HG03103 (cell line): ENCODE data around the gene CES5A.
"Not testable (repeated sequence)": the region's sequence is repeated elsewhere in the genome, so short reads cannot be mapped to it uniquely, and the experiment has no call there.

Source experiments
- ATAC-seq: cut with Tn5 transposase; IDR thresholded peaks from one replicate; pipeline ENCODE4 v1.9.1; 2021; ENCODE audit warnings: low read depth; ENCODE audit not compliant: unreplicated experiment

CES5A gene

DNA sequence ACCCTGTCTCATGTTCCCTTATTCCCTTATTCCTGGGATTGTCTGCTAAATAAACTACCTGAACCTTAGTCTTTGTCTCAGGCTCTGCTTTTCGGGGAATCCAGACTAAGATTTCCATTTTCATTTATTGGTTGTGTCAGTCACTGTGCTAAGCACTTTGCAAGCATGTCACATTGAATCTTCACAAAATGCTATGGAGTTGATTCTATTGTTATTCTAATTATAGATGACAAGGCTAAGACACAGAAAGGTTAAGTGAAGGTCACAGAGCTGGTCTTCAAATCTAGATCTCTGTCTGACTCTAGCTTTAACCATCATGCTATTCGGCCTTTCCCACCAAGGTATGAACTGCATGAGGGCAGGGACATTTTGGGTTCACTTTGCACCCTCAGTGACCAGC is 13.4 kb upstream of the CES5A start:
- ATAC-seq = no peak

DNA sequence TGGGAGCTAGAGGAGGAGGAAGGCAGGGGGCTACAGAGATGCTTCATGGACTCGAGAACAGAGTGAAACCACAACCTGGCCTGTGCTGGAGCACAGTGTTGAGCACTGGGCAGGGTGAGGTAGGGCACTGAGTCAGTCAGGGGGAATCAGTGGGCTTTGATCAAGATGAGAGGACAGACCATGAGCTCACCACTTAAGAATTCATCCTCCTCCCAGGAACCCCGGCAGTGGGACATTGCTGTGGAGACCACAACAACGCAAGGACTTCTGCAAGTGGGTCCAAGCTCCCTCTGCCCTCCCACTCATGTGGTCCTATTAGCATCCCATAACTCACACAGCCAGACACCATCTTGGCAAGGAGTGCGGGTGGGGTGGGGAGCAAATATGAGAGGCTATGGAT is 1.7 kb upstream of the CES5A start:
- no peak for ATAC-seq

DNA sequence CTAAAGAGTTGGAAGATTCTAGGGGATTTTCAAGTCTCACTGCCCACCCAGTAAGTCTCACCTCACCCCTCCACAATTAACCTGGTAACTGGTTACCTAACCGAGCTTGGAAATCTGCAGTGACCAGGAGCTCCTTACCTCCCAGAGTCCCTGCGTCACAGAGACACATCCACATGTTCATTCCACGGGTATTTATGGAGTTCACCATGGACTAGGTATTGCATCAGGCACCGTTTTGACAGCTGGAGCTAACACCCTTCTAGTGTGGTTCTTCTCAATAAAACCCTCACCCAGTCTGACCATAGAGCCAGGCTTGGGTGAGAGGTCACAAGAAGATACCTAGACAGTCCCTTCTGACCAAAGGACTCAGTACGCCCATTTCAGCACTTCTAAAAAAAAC is 2.1 kb downstream of the CES5A start:
- no peak for ATAC-seq

DNA sequence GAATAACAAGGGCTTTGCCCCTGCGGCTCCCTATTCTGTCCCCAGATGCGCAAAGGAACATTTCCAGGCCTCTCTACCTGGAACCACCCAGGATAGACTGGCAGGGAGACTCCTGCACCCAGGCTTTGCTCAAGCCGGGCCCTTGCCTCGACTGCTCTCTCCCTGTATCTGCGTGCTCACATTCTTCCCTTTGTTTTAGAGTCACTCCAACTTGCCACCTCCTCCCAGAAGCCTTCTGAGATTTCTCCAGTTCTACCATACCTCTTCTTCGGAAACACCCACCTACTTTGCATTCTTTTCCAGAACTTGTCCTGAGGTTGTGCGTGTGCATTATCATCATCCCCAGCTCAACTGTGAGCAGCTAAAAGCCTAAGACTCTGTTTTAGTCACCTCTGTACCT is 3.0 kb downstream of the CES5A start:
- ATAC-seq = no peak

DNA sequence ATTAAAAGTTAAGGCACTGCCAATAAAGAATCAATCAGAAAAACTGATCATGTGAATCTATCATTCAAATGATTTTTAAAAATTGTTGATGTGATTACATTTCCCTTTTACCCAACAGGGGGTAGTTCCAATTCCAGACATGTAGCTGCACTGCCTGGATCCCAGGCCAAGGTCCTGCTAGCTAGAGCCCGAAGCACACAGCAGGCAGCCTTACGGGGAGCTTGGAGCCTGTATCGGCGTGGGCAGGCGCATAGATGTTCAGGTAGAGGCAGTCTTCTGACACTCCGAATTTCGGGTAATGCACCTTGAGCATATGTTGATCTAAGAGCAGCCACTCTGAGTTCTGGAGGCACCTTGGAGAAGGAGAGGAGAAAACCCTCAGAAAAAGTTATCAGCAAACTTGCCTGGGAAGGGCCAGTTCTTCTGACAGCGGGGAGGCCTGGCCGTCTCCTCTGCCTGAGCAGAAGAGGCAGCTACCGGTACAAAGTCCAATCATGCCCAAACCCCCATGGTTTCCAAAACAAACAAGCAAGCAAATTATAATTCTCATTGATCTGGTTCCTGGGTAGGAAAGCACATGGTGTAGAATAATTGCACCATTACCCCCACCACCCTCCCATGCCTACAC is 3.6 kb downstream of the CES5A start:
- ATAC-seq = no peak

DNA sequence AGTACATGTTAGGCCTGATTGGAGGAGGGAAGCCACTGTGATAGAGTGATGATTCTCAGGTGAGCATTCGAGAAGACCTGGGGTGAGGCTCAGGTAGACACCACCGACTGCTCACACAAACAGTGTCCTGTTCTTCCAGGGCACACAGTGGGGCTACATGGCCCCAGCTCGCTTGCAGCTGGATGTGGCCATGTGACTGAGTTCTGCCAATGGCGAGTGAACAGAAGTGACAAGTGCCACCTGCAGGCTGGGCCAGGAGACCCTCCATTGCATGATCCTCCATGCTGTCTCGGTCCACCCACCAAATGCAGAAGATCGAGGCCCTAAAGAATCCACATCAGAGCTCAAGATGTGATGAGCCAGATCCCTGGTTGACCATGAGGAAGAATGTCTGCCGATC is 6.2 kb downstream of the CES5A start:
- ATAC-seq = no peak

DNA sequence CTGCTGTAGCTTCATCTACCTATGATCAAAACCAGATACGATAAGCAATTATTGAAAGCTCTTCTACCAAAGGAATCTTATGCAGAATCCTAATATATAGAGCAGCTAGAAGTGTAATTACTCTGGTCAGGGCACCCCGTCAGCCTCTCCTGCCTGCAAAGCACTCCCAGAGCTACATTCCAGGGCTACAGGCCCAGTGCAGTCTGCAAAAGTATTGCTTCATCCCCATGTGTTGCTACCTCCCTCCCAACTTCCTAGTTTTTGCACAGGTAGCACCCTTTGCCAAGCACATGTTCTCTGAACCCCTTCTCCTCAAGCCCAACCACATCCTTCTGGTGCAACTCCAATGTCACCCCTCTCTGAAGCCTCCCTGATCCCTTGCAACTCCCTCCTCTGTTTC is 7.0 kb downstream of the CES5A start:
- ATAC-seq = no peak

DNA sequence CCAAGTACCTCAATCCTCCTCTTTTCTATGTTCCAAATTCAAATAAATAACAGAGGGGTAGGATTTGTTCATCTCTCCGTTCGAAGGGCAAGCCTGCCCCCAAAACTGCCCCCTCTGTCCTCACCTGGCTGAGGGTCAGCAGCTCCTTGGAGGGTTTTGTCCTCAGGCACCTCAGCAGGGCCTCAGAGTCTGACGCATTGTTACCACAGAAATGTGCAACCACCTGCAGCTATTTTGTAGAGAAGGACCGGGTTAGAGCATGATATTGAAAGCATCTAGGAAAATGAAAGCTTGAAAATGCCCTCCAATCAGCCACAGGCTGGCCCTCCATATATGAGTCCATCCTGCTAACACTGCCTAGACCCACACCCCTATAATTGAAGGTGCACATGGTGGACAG is 13.9 kb downstream of the CES5A start:
- ATAC-seq = no peak

DNA sequence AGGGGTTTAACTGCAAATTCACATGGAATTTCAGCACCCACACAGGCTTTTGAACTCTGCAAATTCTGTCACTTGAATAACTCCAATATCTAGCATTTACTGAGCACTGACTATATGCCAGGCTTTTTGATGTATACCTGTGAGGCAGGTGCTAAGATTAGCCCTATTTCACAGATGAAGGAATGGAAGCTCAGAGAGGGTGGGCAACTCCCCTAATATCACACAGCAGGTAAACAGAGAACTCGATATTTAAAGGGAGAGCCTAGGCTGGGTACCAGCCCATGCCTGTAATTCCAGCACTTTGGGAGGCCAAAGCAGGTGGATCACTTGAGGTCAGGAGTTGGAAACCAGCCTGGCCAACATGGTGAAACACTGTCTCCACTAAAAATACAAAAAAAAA is 17.5 kb downstream of the CES5A start:
- ATAC-seq = not testable (repeated sequence)

DNA sequence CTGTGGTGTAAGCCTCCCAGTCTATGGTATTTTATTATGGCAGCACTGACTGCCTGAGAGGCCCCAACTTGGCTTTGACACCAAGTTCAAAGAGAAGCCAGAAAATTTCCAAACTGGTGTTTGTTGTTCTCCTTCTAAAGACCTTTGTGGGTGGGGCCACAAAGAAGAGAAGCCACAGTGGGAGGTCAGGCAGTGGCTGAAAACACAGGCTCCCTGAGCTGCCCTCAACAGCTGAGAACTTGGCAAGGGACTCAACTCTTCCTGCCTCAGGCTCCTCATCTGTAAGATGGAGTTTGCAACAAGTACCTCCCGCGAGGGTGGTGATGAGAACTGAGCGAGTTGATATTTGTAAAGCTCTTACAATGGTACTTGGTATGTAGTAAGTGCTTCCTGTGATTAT is 18.2 kb downstream of the CES5A start:
- ATAC-seq = no peak

DNA sequence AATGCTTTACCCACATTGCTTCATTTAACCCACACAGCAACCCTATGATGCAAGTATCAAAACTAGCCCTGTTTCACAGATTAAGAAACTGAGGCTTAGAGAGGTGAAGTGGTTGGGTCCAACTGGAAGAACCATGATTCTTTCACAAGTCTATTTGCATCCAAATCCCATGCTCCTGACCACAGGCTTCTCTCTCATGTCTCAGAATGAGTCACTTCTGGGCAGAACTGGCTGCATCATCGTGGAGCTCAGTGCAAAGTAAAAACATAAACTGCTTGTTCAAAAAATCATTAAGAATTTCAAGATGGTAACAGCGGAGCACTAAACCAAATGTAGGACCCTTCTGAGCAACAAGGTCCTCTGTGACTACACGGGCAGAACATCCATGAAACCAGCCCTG is 22.1 kb downstream of the CES5A start:
- no peak for ATAC-seq

DNA sequence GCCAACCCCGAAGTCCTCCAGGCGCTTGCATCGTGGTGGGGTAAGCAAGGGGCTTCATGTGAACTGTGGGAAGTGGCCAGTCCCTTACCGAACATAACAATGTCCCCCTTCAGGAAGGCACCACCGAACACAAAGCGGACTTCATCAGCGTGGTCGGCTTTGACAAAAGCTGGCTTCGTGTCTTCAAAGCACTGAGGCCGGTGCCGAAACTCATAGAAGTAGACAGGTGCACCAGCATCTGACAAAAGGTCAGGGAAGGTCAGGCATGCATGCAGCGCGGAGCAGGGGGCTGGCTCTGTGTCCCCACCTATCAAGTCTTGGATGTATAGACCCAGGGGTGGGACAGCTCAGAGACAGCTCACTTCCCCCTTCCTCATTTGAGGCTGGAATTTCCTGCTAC is 25.6 kb downstream of the CES5A start:
- no peak for ATAC-seq

DNA sequence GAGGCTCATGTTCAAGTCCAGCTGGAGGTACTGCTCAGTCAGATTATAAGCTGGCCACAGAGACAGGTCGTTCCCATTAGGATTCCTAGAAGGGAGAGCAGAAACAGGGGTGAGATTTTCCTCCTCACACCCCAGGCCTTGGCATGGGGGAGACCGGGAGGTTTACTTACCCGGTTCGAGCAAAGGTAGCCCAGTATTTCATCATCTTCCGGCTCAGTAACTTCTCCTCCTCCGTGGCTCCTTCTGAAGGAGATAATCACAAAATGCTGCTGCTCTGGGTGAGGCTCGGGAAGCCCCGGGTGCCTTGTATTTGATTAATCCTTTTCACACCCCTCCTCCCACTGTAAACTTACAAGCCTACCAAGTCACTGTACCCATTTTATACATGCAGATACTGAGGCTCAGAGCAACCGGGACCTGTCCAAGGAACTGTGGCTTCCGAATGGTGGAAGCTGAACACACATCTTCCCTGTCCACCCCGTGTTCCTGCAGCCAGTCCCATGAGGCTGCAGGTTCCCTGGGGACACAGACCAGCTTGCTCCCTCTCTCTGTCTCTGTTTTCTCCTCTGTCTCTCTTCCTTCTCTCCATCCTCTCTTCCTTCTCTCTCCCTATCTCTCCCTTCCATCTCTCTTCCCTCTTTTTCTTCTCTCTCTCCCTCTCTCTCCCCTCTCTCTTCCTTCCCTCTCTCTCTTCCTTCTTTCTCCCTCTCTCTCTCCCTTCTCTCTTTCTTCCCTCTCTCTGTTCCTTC is 28.4 kb downstream of the CES5A start:
- ATAC-seq = no peak

DNA sequence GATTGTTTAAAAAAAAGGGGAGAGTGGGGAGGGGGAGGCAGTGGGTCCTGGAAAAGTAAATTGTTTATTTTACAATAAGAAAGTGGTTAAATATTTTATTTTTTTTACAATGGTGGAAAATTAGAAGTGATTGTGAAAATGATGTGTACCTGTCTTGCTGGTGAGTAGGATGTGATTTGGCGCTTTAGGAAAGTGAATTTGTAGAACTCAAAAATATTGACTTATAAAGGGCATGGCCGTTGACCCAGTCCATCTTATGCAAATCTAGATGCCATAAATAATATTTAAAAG is 32.1 kb downstream of the CES5A start:
- no peak for ATAC-seq

DNA sequence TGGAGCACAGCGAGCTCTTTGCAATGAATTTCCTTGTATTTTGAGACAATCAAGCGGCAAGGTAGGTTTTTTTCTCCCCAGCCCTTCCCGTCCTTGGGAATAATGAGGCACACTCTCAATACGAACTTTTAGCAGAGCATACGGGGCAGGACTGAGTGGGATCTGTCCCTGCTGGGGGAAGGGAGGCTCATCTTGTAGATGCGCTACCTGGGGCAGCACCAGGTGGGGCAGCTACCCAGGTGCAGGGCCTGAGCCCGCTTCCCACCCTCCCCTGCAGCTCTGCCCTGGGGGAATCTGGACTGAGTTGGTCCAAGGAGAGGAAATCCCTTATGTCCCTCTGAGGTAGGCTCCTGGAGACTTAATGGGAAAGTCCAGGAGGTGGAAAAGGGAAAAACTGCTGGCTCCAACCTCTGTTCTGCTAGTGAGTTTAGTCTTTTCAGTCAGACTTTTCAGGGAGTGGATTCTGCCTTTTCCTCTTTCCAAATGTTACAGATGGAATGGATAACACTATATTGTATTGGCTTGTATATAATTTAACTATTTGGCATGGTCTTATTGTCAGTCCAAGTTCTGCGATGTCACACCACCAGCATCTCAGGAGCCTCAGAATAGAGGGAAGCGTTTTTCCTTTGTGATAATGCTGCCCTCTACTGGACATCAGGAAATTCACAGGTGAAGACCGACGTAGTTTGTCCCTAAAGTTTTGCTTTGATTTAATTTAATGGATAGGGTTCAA is 32.6 kb downstream of the CES5A start:
- no peak for ATAC-seq

DNA sequence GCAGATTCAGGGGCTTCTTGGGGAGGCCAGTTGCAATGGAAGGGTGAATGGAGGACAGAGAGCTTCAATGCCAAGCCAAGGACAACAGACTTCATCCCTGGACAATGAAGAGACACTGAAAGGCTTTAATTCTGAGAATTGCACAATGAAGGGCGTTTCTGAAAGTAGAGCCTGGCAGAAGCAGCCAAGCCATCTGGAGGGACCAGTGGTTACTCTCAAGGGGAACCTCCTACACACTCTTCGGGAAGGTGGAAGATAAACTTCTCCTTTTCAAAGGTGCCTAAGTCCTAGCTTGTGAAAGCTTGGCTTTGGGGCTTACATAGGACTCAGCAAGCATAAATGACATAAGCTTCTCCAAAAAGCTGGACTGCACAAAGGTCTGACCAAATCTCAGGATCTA is 36.1 kb downstream of the CES5A start:
- ATAC-seq = no peak

DNA sequence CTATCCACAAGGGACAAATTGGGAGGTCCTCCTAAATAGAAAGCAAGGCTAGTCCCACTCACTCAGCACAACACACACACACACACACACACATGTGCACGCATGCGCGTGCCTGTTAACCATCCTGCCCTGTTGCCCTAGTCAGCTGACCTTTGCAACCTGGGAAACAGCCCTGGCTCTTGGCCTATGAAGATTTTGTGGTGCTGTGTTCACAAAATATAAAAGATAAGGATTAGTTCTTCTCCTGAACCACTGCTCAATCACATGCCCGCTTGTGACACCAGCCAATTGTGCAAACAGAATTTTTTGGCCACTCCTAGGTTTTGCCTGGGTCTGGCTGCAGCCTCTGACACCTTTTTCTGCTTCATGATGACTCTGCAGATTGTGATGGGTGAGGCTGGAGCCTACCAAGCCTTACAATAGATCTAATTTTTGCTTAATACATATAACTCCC is 39.0 kb downstream of the CES5A start:
- no peak for ATAC-seq

DNA sequence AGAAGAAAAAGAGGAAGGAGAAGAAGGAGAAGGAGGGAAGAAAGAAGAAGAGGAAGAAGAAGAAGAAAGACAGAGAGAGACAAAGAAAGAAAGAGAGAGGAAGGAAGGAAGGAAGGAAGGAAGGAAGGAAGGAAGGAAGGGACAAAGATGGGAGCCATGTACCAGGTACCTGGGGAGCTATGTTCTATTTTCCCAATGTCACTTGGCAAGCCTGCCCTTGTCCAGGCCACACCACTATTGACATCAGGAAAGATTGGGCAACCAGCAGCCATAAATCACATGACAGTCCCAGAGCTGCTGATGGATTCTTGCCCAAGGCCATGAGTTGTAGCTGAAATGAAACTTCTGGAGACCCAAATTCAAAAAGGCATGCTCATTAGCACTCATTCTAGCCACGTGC is 39.6 kb downstream of the CES5A start:
- no peak for ATAC-seq

DNA sequence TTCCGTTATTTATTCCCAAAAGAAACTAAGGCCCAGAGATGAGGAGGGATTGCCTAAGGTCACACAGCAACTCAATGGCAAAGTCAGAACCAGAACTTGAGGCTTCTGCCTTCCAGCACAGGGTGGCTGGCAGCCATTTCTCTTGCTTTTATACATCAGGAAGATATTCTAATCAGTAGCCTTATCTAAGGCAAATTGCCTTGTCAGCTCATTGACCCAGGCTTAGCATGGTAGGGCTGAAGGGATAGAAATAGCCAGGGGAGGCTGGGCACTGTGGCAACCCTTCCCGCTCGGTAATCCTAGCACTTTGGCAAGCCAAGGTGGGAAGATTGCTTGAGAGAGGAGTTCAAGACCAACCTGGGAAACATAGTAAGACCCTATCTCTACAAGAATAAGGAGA is 40.0 kb downstream of the CES5A start:
- not testable (repeated sequence) for ATAC-seq

DNA sequence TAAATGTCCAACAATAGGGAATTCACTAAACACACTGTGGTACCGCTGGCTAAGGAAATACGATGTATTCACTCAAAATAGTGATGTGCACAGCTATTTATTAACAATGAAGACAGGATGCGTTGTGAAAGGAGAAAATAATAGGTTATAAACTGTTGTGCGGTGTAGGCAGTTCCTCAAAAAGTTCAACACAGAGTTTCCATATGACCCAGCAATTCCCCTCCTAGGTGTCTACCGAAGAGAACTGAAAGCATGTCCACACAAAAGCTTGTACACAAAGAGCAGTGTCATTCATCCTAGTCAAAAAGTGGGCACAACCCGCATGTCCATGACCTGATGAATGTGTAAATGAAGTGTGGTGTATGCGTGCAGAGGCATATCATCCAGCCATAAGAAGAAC is 41.1 kb downstream of the CES5A start:
- ATAC-seq = peak; percentile 94

DNA sequence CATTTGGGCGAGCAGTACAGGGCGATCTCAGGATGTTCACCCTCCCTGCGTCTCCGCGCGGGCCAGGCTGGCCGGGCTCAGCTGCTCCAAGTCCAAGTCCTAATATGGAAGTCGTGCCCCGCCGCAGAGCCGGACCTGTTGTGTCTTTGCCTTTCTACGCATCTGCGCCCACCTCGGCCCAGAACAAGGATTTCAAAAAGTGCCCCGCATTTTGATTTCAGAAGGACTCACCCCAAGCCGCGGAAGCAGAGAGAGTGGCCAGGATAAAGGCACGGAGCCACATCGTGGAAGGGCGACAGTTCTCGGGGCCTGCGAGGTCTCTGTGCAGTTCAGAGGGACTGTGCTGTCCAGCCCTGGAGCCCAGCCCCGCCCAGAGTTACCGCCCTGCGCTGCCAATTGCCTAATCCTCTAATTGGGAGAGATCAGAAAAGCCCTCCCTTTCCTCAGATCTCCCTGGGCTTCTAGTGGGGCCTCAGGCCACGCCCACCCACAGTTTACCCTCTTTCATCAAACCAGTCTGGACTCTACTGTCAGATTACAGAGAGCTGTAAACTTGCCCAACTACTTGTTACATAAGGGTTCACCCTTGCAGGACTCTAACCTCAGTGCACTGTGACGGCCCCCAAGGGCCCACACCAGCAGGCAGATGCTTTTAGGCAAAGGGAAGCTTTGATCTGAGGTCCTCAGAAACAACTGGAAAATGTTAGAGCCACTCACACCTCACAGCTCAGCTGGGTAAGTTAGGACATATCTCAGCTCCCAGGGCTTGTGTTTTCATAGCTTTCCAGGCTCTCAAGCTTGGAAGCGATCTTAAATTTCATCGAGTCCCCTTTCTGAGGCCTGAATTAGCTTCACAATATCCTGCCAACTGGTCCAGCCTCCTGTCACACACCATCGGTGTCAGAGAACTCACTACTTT is 42.1 kb downstream of the CES5A start, which contains the start of gene CES1:
Gene CES1 (minus strand): TSS at position 324 of the 919 bp plus-strand sequence. CDS start 41 bp downstream, at position 283.
- ATAC-seq = no peak
